KOPT-K1 (cell line): ENCODE measurements around the gene MEGF6.

Experiments used
- H3K27ac ChIP-seq: fragments of 200-600 bp; sonication (generic); 2 replicates; pipeline ENCODE4 v1.5.1; 2016; ENCODE audit warnings: antibody characterized with exemption, mild to moderate bottlenecking, low read depth, low read length; ENCODE audit not compliant: poor library complexity, severe bottlenecking
- H3K36me3 ChIP-seq: fragments of 200-600 bp; sonication (generic); 2 replicates; pipeline ENCODE4 v1.5.1; 2017; ENCODE audit warnings: antibody characterized with exemption, mild to moderate bottlenecking, low read length, moderate library complexity; ENCODE audit not compliant: insufficient read depth
- H3K9me3 ChIP-seq: fragments of 200-600 bp; sonication (generic); 2 replicates; pipeline ENCODE4 v1.5.1; 2017; ENCODE audit warnings: antibody characterized with exemption, low read length, mild to moderate bottlenecking; ENCODE audit not compliant: insufficient read depth, poor library complexity, severe bottlenecking

MEGF6 gene

DNA sequence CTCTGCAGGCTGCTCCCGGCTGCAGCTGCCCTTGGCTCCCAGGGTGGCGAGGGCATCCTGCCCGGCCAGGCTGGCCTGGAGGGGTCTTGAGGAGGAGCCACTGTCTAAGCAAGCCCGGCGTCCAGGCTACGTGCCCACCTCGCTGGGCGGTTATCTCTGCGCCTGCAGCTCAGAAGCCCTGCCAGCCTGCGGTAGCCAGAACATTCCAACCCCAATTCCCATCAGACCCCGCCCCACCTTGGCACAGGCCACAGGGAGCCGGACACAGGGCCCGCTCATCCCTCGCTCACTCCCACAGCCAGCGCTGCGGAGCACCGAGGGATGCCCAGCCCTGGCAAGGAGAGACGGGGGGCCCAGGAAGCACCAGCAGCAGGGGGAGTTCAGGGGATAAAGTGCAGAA is 53.9 kb downstream of the MEGF6 start:
- H3K36me3 ChIP-seq: no peaks in the 10 kb centered on the region
- no peaks in the 10 kb centered on the region for H3K9me3 ChIP-seq
- H3K27ac ChIP-seq: no peak overlapping the region

DNA sequence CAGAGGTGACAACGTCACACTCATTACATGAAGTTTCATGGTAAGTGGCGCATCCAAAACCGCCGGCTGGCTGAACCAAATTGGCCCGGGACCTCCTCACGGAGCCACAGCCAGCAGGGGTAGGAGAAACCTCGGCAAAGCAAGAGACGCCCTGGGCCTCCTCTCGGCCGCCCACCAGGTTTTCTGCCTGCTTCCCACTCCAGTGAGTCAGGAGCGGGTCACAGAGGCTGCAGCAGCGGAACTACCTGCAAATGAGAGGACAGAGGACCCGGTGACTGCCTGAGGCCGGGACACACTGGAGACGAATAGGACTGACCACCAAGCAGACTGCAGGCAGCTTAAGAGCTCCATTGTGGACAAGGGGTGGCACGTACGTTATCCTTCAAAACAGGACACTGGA is 55.0 kb downstream of the MEGF6 start:
- no peaks in the 10 kb centered on the region for H3K36me3 ChIP-seq
- no peak overlapping the region for H3K27ac ChIP-seq
- H3K9me3 ChIP-seq: no peaks in the 10 kb centered on the region

DNA sequence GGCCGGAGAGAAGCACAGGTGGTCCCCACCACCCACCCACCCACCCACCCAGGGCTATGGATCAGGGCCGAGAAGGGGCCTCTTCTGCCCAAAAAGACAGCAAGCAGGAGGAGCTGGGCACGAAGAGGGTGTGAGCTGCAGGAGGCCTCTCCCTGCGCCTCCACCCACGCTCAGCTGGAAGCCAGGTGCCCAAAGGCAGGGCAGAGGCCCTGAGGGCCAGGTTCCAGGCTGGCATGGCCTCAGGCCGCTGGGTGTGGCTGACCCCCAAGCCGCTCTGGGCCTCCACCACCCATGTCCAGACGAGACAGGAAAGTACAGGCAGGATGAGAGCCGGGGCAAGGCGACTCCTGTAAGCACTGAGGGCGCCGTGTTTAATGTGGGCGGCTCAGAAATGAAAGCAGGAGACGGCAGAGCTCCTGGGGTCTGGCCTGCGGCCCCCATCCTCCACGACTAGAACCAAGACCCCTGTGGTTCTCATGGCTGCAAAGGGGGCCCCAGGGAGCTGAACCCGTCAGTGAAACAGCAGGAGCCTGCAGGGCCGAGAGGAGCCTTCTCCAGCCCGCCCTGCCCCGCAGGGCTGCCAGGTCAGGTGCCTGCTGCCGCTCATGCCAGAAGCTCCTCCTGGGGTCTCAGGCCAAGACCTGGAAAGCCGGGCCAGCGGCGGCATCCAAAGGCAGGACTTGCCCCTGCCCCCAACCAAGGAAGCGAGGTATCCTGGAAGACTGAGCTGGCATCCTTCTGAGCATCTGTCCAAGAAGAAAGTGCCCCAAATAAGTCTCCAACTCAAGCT is 56.0 kb downstream of the MEGF6 start:
- Histone ChIP-seq H3K9me3 (no peaks in the 10 kb centered on the region), H3K36me3 (no peaks in the 10 kb centered on the region)

DNA sequence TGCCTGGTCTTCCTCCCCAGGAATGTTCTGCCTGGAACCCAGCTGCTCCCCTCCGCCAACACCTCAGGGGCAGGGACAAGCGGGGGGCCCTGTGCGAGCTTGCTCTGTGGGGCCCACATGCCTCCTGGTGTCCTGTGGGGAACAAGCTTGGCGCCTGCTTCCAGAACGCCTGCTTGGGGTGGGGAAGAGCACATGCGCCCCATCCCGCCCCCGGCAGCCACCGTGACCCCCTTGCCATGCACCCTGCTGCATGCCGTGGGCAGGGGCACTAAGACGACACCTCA is 57.4 kb downstream of the MEGF6 start:
- H3K27ac ChIP-seq: no peak overlapping the region
- no peaks in the 10 kb centered on the region for H3K9me3 ChIP-seq
- H3K36me3 ChIP-seq: no peaks in the 10 kb centered on the region

More for the DNA sequence above, 56.0 kb downstream of the MEGF6 start:
- H3K27ac ChIP-seq: no peak overlapping the region

DNA sequence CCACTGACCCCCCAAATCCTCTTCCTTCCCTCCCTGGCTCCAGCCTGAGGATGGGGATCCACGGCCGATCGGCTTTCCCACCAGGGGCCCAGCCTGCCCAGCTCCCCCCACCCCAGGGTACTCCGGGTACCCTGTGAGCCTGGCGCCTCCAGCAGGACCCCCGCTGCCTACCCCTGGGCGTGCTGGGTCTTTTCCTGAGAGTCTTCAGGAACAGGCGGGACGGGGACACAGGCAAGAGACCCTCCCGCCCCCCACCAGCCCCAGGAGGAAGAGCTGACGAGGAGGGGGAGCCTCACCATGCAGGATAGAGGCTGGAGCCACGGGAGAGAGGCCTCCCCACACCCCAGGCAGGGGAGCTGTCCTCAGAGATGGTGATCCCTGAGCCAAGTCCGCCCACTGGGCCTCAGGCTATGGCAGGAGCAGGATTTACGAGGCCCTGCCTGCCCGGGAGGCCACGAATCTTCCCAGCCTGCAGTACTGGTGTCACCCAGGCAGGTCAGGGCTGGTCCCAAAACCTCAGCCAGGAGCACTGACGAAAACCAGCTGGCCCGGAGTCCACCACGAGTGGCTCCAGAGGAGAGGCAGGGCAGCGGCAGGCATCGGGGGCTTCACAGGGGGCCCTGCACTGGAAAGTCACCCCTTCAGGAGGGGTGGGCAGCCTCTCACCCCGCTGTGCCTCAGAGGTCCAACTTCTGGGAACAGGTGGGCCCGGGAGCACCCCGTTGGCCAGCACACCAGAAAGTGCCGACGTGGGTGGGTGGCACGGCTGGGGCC is 58.0 kb downstream of the MEGF6 start:
- no peak overlapping the region for H3K27ac ChIP-seq
- no peaks in the 10 kb centered on the region for H3K9me3 ChIP-seq
- H3K36me3 ChIP-seq: no peaks in the 10 kb centered on the region

DNA sequence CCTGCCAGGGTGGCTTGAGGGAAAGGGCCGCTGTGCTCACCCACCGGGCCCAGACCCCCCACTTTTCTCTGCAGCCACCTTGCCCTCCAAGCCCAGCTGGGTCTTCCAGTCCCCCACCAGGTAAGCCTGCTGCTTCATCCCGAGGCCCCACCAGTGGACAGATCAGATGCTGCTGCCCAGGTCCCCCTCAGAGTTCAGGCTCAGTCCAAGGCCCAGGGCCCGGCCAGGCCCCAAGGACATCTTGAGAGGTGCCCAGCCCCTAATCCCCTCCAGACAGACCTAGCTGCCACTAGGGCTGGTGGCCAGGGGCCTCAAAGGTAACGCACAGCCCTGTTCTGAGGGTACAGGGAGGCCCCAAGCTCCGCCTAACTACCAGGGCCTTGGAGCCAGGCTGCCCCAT is 58.6 kb downstream of the MEGF6 start:
- Histone ChIP-seq H3K27ac (no peak overlapping the region), H3K36me3 (no peaks in the 10 kb centered on the region), H3K9me3 (no peaks in the 10 kb centered on the region)

DNA sequence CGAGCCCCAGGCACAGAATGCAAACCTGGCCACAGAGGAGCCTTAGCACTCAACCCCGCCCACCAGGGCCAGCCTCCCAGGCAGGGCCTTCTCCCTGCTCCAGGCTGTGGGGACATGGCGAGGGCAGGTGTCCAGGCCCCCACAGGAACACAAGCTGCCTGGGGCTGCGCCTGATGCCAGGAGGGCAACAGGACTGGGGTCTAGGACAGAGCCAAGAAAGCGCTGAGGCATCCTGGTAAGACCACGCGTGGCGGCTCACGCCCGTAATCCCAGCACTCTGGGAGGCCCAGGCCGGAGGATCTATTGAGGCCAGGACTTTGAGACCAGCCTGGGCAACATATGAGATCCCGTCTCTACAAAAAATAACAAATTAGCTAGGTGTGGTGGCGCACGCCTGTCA is 59.1 kb downstream of the MEGF6 start:
- no peaks in the 10 kb centered on the region for H3K9me3 ChIP-seq
- H3K36me3 ChIP-seq: no peaks in the 10 kb centered on the region
- H3K27ac ChIP-seq: no peak overlapping the region

DNA sequence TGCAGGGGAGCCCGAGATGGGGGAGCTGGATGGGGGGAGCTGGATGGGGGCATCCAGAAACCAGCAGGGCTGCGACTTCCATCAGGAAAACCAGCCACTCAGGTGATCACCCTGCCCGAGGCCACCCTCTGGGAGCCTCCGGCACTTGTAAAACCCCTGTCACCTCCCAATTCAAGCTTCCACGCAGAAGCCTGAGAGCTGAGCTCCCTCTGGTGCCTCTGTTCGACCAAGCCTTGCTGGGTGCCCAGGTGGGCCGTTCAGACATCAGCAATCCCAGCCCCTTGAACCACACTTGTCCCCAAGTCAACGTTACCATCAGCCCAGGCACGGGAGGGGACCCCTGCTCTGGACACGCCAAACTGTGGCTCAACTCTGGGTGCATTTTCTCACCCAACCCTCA is 59.6 kb downstream of the MEGF6 start:
- Histone ChIP-seq H3K9me3 (no peaks in the 10 kb centered on the region), H3K36me3 (no peaks in the 10 kb centered on the region), H3K27ac (no peak overlapping the region)

DNA sequence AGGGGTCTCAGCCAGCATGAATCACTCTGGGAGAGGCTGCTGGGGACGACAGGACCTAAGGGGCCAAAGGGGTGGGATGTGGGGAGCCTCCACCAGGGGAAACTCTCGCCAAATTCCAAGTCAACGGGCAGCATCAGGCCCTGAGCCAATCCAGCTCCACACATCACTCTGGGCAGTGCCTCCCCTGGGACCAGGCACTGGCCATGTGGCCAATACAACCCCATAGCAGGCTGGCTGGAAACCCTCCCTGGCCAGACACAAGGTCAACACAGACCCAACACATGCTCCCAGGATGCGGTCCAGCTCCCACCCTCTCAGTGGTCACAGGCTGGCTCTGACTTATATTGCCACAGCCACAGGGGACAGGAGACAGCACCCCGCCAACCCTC is 60.0 kb downstream of the MEGF6 start:
- Histone ChIP-seq H3K9me3 (no peaks in the 10 kb centered on the region), H3K36me3 (no peaks in the 10 kb centered on the region), H3K27ac (no peak overlapping the region)

DNA sequence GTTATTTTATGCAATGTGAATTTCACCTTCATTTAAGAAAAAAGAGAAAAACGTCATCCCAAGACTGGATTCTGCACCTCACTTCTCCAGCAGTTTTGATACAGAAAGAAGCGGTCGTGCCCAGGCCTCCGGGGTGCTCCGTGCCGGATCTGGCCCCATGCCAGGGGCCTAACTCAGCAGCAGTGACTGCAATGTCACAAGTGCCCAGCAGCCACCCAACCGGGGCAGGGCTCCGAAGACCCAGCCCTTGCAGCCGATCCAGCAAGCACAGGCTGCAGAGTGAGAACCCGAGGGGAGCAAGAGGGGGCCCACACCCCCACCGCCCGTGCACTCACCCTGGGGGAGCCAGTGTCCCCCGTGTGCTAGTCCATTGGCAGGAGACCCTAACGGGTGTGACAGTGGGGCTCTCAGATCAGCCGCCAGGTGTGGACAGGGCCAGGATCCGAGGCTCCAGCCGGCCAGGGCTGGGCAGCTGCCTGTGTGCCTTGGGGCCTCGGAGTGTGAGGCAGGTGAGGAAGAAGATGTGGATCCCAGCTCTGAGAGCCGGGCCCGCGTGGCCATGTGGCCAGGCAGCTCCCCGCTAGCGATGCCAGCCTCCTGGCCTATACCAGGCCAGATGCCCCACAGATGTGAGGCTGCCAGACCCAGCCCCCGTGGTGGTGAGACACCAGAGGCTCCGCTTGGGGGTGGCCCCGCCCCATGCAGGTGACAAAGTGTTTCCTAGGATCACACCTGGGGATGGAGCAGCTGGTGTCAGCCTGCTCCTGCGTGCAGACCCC is 60.6 kb downstream of the MEGF6 start:
- no peaks in the 10 kb centered on the region for H3K36me3 ChIP-seq
- H3K27ac ChIP-seq: no peak overlapping the region
- H3K9me3 ChIP-seq: no peaks in the 10 kb centered on the region

DNA sequence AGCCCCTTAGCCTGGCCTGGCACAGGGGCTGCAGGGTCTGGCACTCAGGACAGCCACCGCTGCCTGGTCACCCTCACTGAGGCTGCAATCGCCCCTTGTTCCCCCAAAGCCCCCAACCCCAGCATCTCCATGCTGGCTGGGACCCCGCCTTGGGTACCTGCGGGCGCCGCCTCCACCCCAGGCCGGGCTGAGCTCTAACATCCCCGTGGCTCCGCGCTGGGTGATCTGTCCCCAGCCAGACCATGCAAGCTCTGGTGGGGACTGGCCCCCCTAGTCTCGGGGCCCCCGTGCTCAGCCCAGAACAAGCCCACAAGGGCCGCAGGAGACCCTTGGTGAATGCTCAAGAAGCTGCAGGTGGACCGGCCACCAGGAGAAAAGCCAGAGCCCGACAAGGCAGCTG is 62.4 kb downstream of the MEGF6 start:
- Histone ChIP-seq H3K27ac (no peak overlapping the region), H3K36me3 (no peaks in the 10 kb centered on the region), H3K9me3 (no peaks in the 10 kb centered on the region)

DNA sequence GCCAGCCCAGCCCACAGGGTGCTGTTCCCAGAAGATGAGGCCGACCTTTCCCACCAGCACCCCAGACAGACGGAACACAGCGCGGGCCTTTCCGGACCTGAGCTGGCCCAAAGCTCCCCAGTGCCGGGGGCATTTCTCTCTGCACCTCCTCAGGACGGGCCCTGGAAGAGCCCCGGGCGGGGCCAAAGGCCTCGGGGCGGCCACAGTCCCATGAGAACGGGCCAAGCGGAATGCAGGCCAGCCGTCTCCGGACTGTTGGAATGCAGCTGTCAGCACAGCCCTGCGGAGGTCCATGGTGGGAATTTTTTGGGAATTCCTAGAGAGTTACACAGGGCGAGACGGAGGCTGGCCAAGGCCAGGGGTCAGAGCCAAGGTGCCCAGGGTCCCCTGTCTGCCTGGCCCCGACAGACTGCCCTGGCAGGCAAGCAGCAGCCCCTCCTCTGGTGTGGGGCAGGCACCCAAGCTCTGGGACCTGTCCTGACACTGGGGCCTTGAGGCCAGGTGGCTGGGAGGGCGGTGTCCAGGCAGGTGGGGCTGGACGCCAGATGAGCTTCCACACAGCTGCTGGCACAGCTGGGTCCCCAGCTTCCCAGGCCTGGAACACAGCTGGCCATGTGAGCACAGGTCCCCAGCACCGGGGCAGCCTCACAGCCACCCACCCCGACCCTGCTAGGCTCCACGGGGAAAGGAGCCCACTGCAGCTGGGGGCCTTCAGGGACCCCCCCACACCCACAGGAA is 63.0 kb downstream of the MEGF6 start:
- Histone ChIP-seq H3K27ac (no peak overlapping the region), H3K9me3 (no peaks in the 10 kb centered on the region), H3K36me3 (no peaks in the 10 kb centered on the region)

DNA sequence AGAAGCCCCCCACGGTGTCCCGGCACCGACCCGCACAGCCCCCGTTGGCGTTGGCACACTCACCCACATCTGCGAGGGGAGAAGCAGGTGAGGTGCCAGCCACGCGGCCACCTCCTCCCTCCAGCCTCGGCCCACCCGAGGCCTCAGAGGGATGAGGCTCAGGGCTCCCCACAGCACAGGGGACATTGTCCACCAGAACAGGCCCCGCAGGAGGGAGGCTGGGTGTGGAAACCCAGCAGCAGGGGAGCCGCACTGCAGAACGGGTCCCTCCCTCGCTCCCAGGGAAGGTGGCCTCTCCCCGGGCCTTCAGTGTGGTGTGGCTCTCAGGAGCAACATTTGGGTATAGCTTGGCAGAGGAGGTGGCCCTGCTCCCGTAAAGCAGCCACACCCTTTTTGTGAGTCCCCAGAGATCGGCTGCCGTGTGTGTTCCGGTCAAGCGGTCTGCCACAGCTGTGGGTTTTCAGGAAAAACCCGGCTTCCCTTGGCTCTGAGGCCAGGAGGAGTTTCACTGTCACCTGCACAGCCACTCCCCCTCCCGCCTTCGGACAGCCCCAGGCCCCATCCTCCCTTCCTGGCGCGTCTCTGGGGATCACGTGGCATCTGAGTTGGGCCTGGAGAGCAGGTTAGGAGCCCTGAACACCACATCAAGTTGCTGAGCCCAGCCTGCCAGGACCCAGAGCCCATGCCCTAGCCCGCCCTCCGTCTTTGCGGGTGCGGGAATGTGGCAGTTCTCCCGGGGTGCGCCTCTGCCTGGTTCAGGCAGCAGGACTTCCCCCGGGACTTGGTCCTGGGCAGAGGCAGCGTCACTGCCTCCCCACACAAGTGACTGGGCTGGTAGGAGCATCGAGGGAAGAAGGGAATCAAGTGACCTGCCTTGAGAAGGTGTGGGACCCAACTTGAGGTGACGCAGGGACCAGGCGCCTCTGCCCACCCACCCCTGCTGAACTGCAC is 64.0 kb downstream of the MEGF6 start:
- no peaks in the 10 kb centered on the region for H3K36me3 ChIP-seq
- no peak overlapping the region for H3K27ac ChIP-seq
- H3K9me3 ChIP-seq: no peaks in the 10 kb centered on the region

DNA sequence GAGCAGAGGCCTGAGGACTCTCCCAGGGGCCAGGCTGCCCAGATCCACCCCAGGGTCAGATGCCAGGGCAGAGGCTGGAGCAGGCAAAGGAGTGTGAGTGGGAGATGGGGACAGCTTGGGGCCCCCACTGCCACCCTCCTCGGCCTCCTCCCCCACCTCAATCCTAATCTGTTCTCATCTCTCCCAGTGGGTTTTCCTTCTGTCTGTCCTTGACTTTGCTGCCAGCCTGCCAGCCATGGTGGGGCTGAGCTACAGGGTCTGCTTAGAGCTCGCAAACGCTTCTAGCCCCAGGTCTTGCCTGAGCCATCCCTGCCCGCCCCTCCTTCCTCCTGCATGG is 65.3 kb downstream of the MEGF6 start:
- H3K36me3 ChIP-seq: no peaks in the 10 kb centered on the region
- H3K27ac ChIP-seq: no peak overlapping the region
- H3K9me3 ChIP-seq: no peaks in the 10 kb centered on the region
